Measurements from ENCODE around the gene RIPOR3. TPM values are rescaled to one million over a fixed set of nuclear protein-coding genes. Genes with fewer than 3 reads are reported as not detected.

RIPOR3 gene
- total RNA-seq, 2 experiments from 2014 or later, result 0.53 TPM; not detected in 1

- Histone ChIP-seq H2AFZ (ENCODE audit: low read length) (no peak overlapping the region), H3K36me3 (ENCODE audit: insufficient read depth, low read length) (no peaks in the 10 kb centered on the region), H3K9me3 (ENCODE audit: low read length) (no peaks in the 10 kb centered on the region), H3K79me2 (ENCODE audit: insufficient read depth, low read depth, low read length) (no peaks in the 10 kb centered on the region), H3K9me2 (ENCODE audit: insufficient read depth, low read length) (no peaks in the 10 kb centered on the region), H4K20me1 (ENCODE audit: insufficient read depth, low read length) (no peaks in the 10 kb centered on the region), H3K4me1 (ENCODE audit: insufficient read depth, low read length, poor library complexity, severe bottlenecking) (no peaks in the 10 kb centered on the region), H3K4me2 (ENCODE audit: low read length) (no peak overlapping the region), H3K4me3 (ENCODE audit: low read depth, low read length, poor library complexity, severe bottlenecking) (no peak overlapping the region), H3K27ac (ENCODE audit: low read depth, low read length, poor library complexity, severe bottlenecking) (no peak overlapping the region)
- no peak for DNase-seq (ENCODE audit: low spot score)
- ChIA-PET POLR2A (no interaction called here), CTCF (ENCODE audit: unreplicated experiment) (no interaction called here)
- no TSS peak for BruUV-seq (replicated peaks)
- TF ChIP-seq EZH2phosphoT487 (IDR thresholded peaks at IDR 0.05; ENCODE audit: borderline replicate concordance, low read depth, low read length) (no peak), CTCF (conservative IDR thresholded peaks at IDR 0.05; ENCODE audit: low read length) (no peak)
- intact Hi-C loops (cut with micrococcal nuclease; ENCODE audit: unreplicated experiment), result no loop called here
Observed at GRCh38 chr20:50692552-50692933, 1.2 kb upstream of the RIPOR3 start.

GRCh38 chr20:50691573-50692551 lies 520 bp upstream of the RIPOR3 start:
- H3K4me2 ChIP-seq (ENCODE audit: low read length), result no peak overlapping the region
- intact Hi-C loops (cut with micrococcal nuclease; ENCODE audit: unreplicated experiment), result no loop called here

More at GRCh38 chr20:50691573-50692551, 520 bp upstream of the RIPOR3 start:
- Histone ChIP-seq H3K4me1 (ENCODE audit: insufficient read depth, low read length, poor library complexity, severe bottlenecking) (no peaks in the 10 kb centered on the region), H3K4me3 (ENCODE audit: low read depth, low read length, poor library complexity, severe bottlenecking) (no peak overlapping the region), H3K79me2 (ENCODE audit: insufficient read depth, low read depth, low read length) (no peaks in the 10 kb centered on the region), H3K9me3 (ENCODE audit: low read length) (no peaks in the 10 kb centered on the region), H3K27ac (ENCODE audit: low read depth, low read length, poor library complexity, severe bottlenecking) (no peak overlapping the region), H3K36me3 (ENCODE audit: insufficient read depth, low read length) (no peaks in the 10 kb centered on the region), H3K9me2 (ENCODE audit: insufficient read depth, low read length) (no peaks in the 10 kb centered on the region), H4K20me1 (ENCODE audit: insufficient read depth, low read length) (no peaks in the 10 kb centered on the region), H2AFZ (ENCODE audit: low read length) (no peak overlapping the region)
- ChIA-PET POLR2A (no interaction called here), CTCF (ENCODE audit: unreplicated experiment) (interaction anchor here (0.6 kb wide), 1 partner anchor 63 kb away, joined by 14 read pairs; no protein-coding TSS in a partner anchor)
- no peak for DNase-seq (ENCODE audit: low spot score)
- BruUV-seq (replicated peaks), result no TSS peak
- TF ChIP-seq EZH2phosphoT487 (IDR thresholded peaks at IDR 0.05; ENCODE audit: borderline replicate concordance, low read depth, low read length), result no peak
- TF ChIP-seq CTCF (conservative IDR thresholded peaks at IDR 0.05; ENCODE audit: low read length), result no peak

Measured in OCI-LY7 (cell line).